Heart left ventricle (tissue), 13 donors: ENCODE data around the gene ERFE.

ENCODE experiments used
- CTCF ChIP-seq, 12 donors: fragments of 200-600 bp; sonication (generic) in 4 of 12; IDR thresholded peaks; one replicate each; pipeline versions ENCODE4 v1.5.0 to v1.8.0; 2018 to 2022; ENCODE audit warnings: antibody characterized with exemption in 12 of 12, mild to moderate bottlenecking in 5 of 12
- POLR2A ChIP-seq, 2 donors: fragments of 450-650 bp; IDR thresholded peaks; one replicate each; pipeline ENCODE4 v1.6.1; 2017; ENCODE audit warnings: antibody characterized with exemption in 2 of 2, mild to moderate bottlenecking in 2 of 2, moderate library complexity in 2 of 2
- donor health status: ischemic (EF 13 %, LVEDD 7.1; RV severe dilation, severe dysfunction).
- donor health status: DM: no; HTN: yes; CAD: no.
- donor health status: DM: no; HTN: no; CAD: no.
- donor health status: ischemic (EF 25% LVEDD 6.9; RV normal size, moderate dysfunction).
- donor health status: ischemic (EF 25% LVEDD 5.7; RV mildly dilated, moderate dysfunction).
- donor health status: ischemic (EF 35%, LVEDD 5.7; RV mildly dilated, moderate dysfunction).
- donor health status: nonischemic (EF 11% LVEDD 7.7; RV severe dilation, severe dysfunction).
- donor health status: DM: yes; HTN: yes; CAD: no.
- donor health status: PGD.
- donor health status: ischemic (EF 29% LVEDD 5.4; RV normal size, mild dysfunction).
- donor health status: nonischemic (EF 23%, LVEDD 6.1; RV moderate dilation, normal function).

GRCh38 chr2:238167344-238167715 is 8.6 kb downstream of the ERFE start:
- TF ChIP-seq CTCF (IDR thresholded peaks at IDR 0.05) (no peak), POLR2A (IDR thresholded peaks at IDR 0.05) (no peak)
